ENCODE results near the gene RGS7BP. TPM values are rescaled to one million over a fixed set of nuclear protein-coding genes. Genes with fewer than 3 reads are reported as not detected.
"Not testable (repeated sequence)": the region's sequence is repeated elsewhere in the genome, so short reads cannot be mapped to it uniquely, and the experiment has no call there.

RGS7BP gene
- total and polyA plus RNA-seq, 10 of the 15 experiments (the other 5 are each of a cell fraction or from before 2014, with no cell fraction given): not detected

DNA sequence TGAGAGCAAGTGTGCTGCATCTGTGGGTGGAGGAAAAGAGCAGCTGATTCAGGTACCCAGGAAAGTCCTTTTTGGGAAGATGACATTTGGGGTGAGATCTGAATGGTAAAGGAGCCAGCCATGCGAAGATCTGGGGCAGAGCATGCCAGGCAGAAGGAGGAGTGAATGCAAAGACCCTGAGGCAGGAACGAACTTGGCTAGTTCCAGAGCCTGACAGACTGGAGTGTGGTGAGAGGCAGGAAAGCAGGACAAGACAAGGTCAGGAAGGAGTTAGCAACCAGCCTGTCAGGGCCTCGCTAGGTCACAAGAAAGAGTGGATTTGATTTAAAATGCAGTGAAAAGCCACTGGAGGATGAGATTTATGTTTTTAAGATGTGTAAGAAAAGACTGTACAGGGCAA is 28.2 kb downstream of the RGS7BP start (continued):
- TF ChIP-seq ZNF207 (IDR thresholded peaks at IDR 0.05; ENCODE audit: borderline replicate concordance) (no peak), SMAD1 (IDR thresholded peaks at IDR 0.05; ENCODE audit: low read depth, partially characterized antibody) (no peak), TCF7 (IDR thresholded peaks at IDR 0.05; ENCODE audit: borderline replicate concordance) (no peak), NFYA (IDR thresholded peaks at IDR 0.05; ENCODE audit: borderline replicate concordance, low read depth, low read length) (no peak), EED (IDR thresholded peaks at IDR 0.05; ENCODE audit: low read depth) (no peak), MYC (IDR thresholded peaks at IDR 0.05; ENCODE audit: insufficient read depth, insufficient read length, insufficient replicate concordance, low read length, severe bottlenecking) (no peak), RUNX3 (IDR thresholded peaks at IDR 0.05; ENCODE audit: low read length) (no peak), JUNB (IDR thresholded peaks at IDR 0.05) (no peak), ZZZ3 (IDR thresholded peaks at IDR 0.05; ENCODE audit: control insufficient read depth, insufficient read length, low read depth) (no peak), FOXM1 (IDR thresholded peaks at IDR 0.05; ENCODE audit: low read depth, low read length) (no peak), TARDBP (IDR thresholded peaks at IDR 0.05; ENCODE audit: borderline replicate concordance) (no peak), RBBP5 (conservative IDR thresholded peaks at IDR 0.05) (no peak)

GRCh38 chr5:64557911-64558310 is 52.1 kb downstream of the RGS7BP start:
- BruUV-seq (replicated peaks): no TSS peak
- no peak overlapping the region for H2AFZ ChIP-seq (ENCODE audit: control insufficient read depth, low read depth, low read length)
- no peak for ATAC-seq
- no peak overlapping the region for H3K9ac ChIP-seq (ENCODE audit: control insufficient read depth, insufficient read depth, low read length)
- ChIA-PET POLR2A (no interaction called here), SMC1A (ENCODE audit: uncharacterized antibody, unreplicated experiment) (no interaction called here), CTCF (no interaction called here), RAD21 (ENCODE audit: unreplicated experiment) (no interaction called here)
- no peak for DNase-seq (ENCODE audit: low read depth, low spot score)
- in situ Hi-C loops (cut with MboI): no loop called here
- FAIRE-seq: no peak
- no peak overlapping the region for H3K27ac ChIP-seq (ENCODE audit: control insufficient read depth, insufficient read depth)
- no peaks in the 10 kb centered on the region for H3K9me3 ChIP-seq (replicated peaks; ENCODE audit: control insufficient read depth, insufficient read depth, low read length)
- intact Hi-C loops (cut with micrococcal nuclease; ENCODE audit: unreplicated experiment): no loop called here
- no peak overlapping the region for H3K4me2 ChIP-seq (ENCODE audit: control insufficient read depth, insufficient read depth)
- no peak for TF ChIP-seq SIN3A (IDR thresholded peaks at IDR 0.05; ENCODE audit: low read depth, low read length)
- TF ChIP-seq ESRRA (IDR thresholded peaks at IDR 0.05; ENCODE audit: low read length): no peak
- TF ChIP-seq ZNF24 (IDR thresholded peaks at IDR 0.05): no peak
- TF ChIP-seq STAT1 (conservative IDR thresholded peaks at IDR 0.05): no peak
- no peak for TF ChIP-seq JUNB (IDR thresholded peaks at IDR 0.05)
- no peak for TF ChIP-seq EED (IDR thresholded peaks at IDR 0.05; ENCODE audit: low read depth)
- no peak for TF ChIP-seq MTA3 (IDR thresholded peaks at IDR 0.05; ENCODE audit: borderline replicate concordance, low read length)
- no peak for TF ChIP-seq EGR1 (IDR thresholded peaks at IDR 0.05; ENCODE audit: borderline replicate concordance in 1 of 2, low read depth in 2 of 2, low read length in 2 of 2)
- WGBS (ENCODE audit: insufficient coverage, insufficient replicate concordance, low lambda C conversion rate, missing lambda C conversion rate): 0% methylated on average over 2 of the region's 2 CpGs
- no peaks in the 10 kb centered on the region for H3K27me3 ChIP-seq (replicated peaks in 1 of 2; ENCODE audit: control insufficient read depth in 2 of 2, insufficient read depth in 2 of 2, low read length in 1 of 2)
- no peaks in the 10 kb centered on the region for H3K4me1 ChIP-seq (ENCODE audit: control insufficient read depth, insufficient read depth, low read length)
- H3K4me3 ChIP-seq: no peak overlapping the region
- H4K20me1 ChIP-seq (ENCODE audit: control insufficient read depth, insufficient read depth): no peaks in the 10 kb centered on the region
- no peaks in the 10 kb centered on the region for H3K79me2 ChIP-seq (ENCODE audit: control insufficient read depth, insufficient read depth, low read length)
- H3K36me3 ChIP-seq (ENCODE audit: control insufficient read depth in 2 of 2, insufficient read depth in 2 of 2, low read length in 1 of 2): no peaks in the 10 kb centered on the region

DNA sequence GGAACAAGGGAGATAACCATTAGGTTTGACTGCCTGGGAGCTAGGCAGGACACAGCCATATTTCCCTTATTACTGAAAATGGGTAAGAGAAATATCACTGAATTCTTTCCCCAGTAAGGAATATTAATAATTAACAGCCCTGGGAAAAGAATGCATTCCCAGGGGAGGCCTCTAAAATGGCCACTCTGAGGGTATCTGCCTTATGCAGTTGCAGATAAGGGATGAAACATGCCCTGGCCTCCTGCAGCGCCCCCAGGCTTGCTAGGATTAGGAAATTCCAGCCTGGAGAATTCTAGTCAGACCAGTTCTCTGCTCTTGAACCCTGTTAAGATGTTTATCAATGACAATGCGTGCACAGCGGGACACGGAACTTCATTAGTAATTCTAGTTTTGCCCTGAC is 52.8 kb downstream of the RGS7BP start:
- SMC1A ChIA-PET (ENCODE audit: uncharacterized antibody, unreplicated experiment); CTCF ChIA-PET: not testable (repeated sequence)

More for the DNA sequence above, 52.8 kb downstream of the RGS7BP start:
- RAD21 ChIA-PET (ENCODE audit: unreplicated experiment); FAIRE-seq; H3K36me3 ChIP-seq (ENCODE audit: control insufficient read depth in 2 of 2, insufficient read depth in 2 of 2, low read length in 1 of 2); H3K27me3 ChIP-seq (replicated peaks in 1 of 2; ENCODE audit: control insufficient read depth in 2 of 2, insufficient read depth in 2 of 2, low read length in 1 of 2); H3K79me2 ChIP-seq (ENCODE audit: control insufficient read depth, insufficient read depth, low read length); DNase-seq (ENCODE audit: low read depth, low spot score); H4K20me1 ChIP-seq (ENCODE audit: control insufficient read depth, insufficient read depth); H3K4me3 ChIP-seq; BruUV-seq (replicated peaks); H2AFZ ChIP-seq (ENCODE audit: control insufficient read depth, low read depth, low read length); H3K9me3 ChIP-seq (replicated peaks; ENCODE audit: control insufficient read depth, insufficient read depth, low read length); H3K9ac ChIP-seq (ENCODE audit: control insufficient read depth, insufficient read depth, low read length); POLR2A ChIA-PET; in situ Hi-C loops (cut with MboI); ATAC-seq; H3K4me2 ChIP-seq (ENCODE audit: control insufficient read depth, insufficient read depth); H3K27ac ChIP-seq (ENCODE audit: control insufficient read depth, insufficient read depth); H3K4me1 ChIP-seq (ENCODE audit: control insufficient read depth, insufficient read depth, low read length); intact Hi-C loops (cut with micrococcal nuclease; ENCODE audit: unreplicated experiment): not testable (repeated sequence)
- 59% methylated on average over 4 of the region's 4 CpGs for WGBS (ENCODE audit: insufficient coverage, insufficient replicate concordance, low lambda C conversion rate, missing lambda C conversion rate)
